Measurements from ENCODE around the gene PNMA1. TPM values are rescaled to one million over a fixed set of nuclear protein-coding genes. Genes with fewer than 3 reads are reported as not detected.

Gene PNMA1
- total RNA-seq, 6 experiments from 2014 or later = 51.1 to 60.9 (median 53.2) TPM

GRCh38 chr14:73753124-73753886, 39.1 kb upstream of the PNMA1 start:
- H3K4me3 Mint-ChIP-seq = peak overlapping the region; percentile 82
- H3K27me3 Mint-ChIP-seq (ENCODE audit: insufficient read depth) = peaks cover 14% of the 10 kb centered on the region
- TF ChIP-seq CTCF (IDR thresholded peaks at IDR 0.05) = no peak
- no peaks in the 10 kb centered on the region for H3K9me3 Mint-ChIP-seq
- DNase-seq = no peak
- peaks cover 88% of the 10 kb centered on the region for H3K4me1 Mint-ChIP-seq (ENCODE audit: low read depth)
- peak overlapping the region; percentile 96 for H3K27ac Mint-ChIP-seq
- no peaks in the 10 kb centered on the region; the same call in 1 of the 2 replicates for H3K36me3 Mint-ChIP-seq (ENCODE audit: low read depth)

GRCh38 chr14:73752297-73752992, 38.3 kb upstream of the PNMA1 start:
- Mint-ChIP-seq H3K27ac (peak overlapping the region; percentile 96), H3K36me3 (ENCODE audit: low read depth) (no peaks in the 10 kb centered on the region; the same call in 1 of the 2 replicates), H3K4me1 (ENCODE audit: low read depth) (peaks cover 88% of the 10 kb centered on the region), H3K9me3 (no peaks in the 10 kb centered on the region), H3K27me3 (ENCODE audit: insufficient read depth) (peaks cover 14% of the 10 kb centered on the region), H3K4me3 (peak overlapping the region; percentile 55)
- peak; percentile 81 for DNase-seq
- TF ChIP-seq CTCF (IDR thresholded peaks at IDR 0.05) = peak; percentile 69

GRCh38 chr14:73751157-73751691, 37.0 kb upstream of the PNMA1 start:
- H3K4me1 Mint-ChIP-seq (ENCODE audit: low read depth) = peaks cover 88% of the 10 kb centered on the region
- H3K27ac Mint-ChIP-seq = no peak overlapping the region; the same call in 1 of the 2 replicates
- no peaks in the 10 kb centered on the region; the same call in 1 of the 2 replicates for H3K36me3 Mint-ChIP-seq (ENCODE audit: low read depth)
- no peak overlapping the region for H3K4me3 Mint-ChIP-seq
- H3K9me3 Mint-ChIP-seq = no peaks in the 10 kb centered on the region
- no peak for DNase-seq
- no peak for TF ChIP-seq CTCF (IDR thresholded peaks at IDR 0.05)
- peaks cover 13% of the 10 kb centered on the region for H3K27me3 Mint-ChIP-seq (ENCODE audit: insufficient read depth)

- peaks cover 8% of the 10 kb centered on the region for H3K27me3 Mint-ChIP-seq (ENCODE audit: insufficient read depth)
- H3K36me3 Mint-ChIP-seq (ENCODE audit: low read depth) = no peaks in the 10 kb centered on the region; the same call in 1 of the 2 replicates
- DNase-seq = no peak
- TF ChIP-seq CTCF (IDR thresholded peaks at IDR 0.05) = no peak
- H3K4me1 Mint-ChIP-seq (ENCODE audit: low read depth) = peaks cover 88% of the 10 kb centered on the region
- H3K9me3 Mint-ChIP-seq = no peaks in the 10 kb centered on the region
- no peak overlapping the region for H3K27ac Mint-ChIP-seq
- no peak overlapping the region for H3K4me3 Mint-ChIP-seq
These were observed 36.3 kb upstream of the PNMA1 start for GRCh38 chr14:73750531-73750901.

GRCh38 chr14:73749706-73750530, 35.7 kb upstream of the PNMA1 start:
- Mint-ChIP-seq H3K27me3 (ENCODE audit: insufficient read depth) (peaks cover 8% of the 10 kb centered on the region), H3K4me1 (ENCODE audit: low read depth) (peaks cover 88% of the 10 kb centered on the region), H3K9me3 (no peaks in the 10 kb centered on the region), H3K27ac (peak overlapping the region; percentile 10; the same call in 1 of the 2 replicates), H3K36me3 (ENCODE audit: low read depth) (no peaks in the 10 kb centered on the region; the same call in 1 of the 2 replicates), H3K4me3 (no peak overlapping the region)
- no peak for TF ChIP-seq CTCF (IDR thresholded peaks at IDR 0.05)
- no peak for DNase-seq
